SU-DHL-6 (cell line): ENCODE measurements around the gene MACF1.

Experiments
- H2AFZ ChIP-seq: fragments of 200-600 bp; sonication (generic); 2 replicates; pipeline ENCODE4 v1.6.1; 2014; ENCODE audit warnings: low read depth, mild to moderate bottlenecking, moderate library complexity, mixed read lengths, antibody characterized with exemption, low read length; ENCODE audit not compliant: severe bottlenecking
- H3F3A ChIP-seq: fragments of 200-600 bp; shearing (Covaris generic); 2 replicates; pipeline ENCODE4 v1.6.0; 2016; ENCODE audit warnings: antibody characterized with exemption, mild to moderate bottlenecking; ENCODE audit not compliant: insufficient read depth
- H3K27ac ChIP-seq: fragments of 200-600 bp; sonication (generic); 2 replicates; pipeline ENCODE4 v1.5.1; 2016; ENCODE audit warnings: low read depth, mild to moderate bottlenecking, low read length, moderate library complexity, mixed read lengths
- H3K27me3 ChIP-seq: fragments of 200-600 bp; sonication (generic), shearing (Covaris generic); 2 replicates; pipeline ENCODE4 v1.6.0; 2014; ENCODE audit warnings: mild to moderate bottlenecking, low read length
- H3K36me3 ChIP-seq: fragments of 200-600 bp; sonication (generic); 2 replicates; pipeline ENCODE4 v1.6.1; 2014; ENCODE audit warnings: mild to moderate bottlenecking, low read length, mixed read lengths
- H3K4me2 ChIP-seq: fragments of 300-600, 200-600 bp; shearing (Covaris generic), sonication (generic); 2 replicates; pipeline ENCODE4 v1.6.0; 2014; ENCODE audit warnings: low read length, low read depth, mild to moderate bottlenecking; ENCODE audit not compliant: poor library complexity, severe bottlenecking
- H3K4me3 ChIP-seq: fragments of 200-600 bp; sonication (generic); 2 replicates; pipeline ENCODE4 v1.5.1; 2014; ENCODE audit warnings: antibody characterized with exemption, low read length, mild to moderate bottlenecking, mixed read lengths; ENCODE audit not compliant: insufficient read depth, poor library complexity, severe bottlenecking
- H3K79me2 ChIP-seq: fragments of 200-600 bp; sonication (generic); 2 replicates; pipeline ENCODE4 v1.6.1; 2014; ENCODE audit warnings: mild to moderate bottlenecking, low read length, moderate library complexity; ENCODE audit not compliant: insufficient read depth
- H3K9ac ChIP-seq: fragments of 200-600 bp; sonication (generic); 2 replicates; pipeline ENCODE4 v1.7.0; 2014; ENCODE audit warnings: mild to moderate bottlenecking, low read length
- H3K9me2 ChIP-seq: fragments of 200-600 bp; sonication (generic); replicated peaks from 2 replicates; pipeline ENCODE4 v1.6.1; 2014; ENCODE audit warnings: low read length; ENCODE audit not compliant: insufficient read depth
- H3K9me3 ChIP-seq: fragments of 200-600 bp; sonication (generic); 2 replicates; pipeline ENCODE4 v1.6.1; 2014; ENCODE audit warnings: low read length, mixed read lengths; ENCODE audit not compliant: insufficient read depth
- H4K20me1 ChIP-seq: fragments of 200-600 bp; sonication (generic); 2 replicates; pipeline ENCODE4 v1.6.1; 2014; ENCODE audit warnings: low read depth, mild to moderate bottlenecking, antibody characterized with exemption, low read length, moderate library complexity, mixed read lengths
- EZH2phosphoT487 ChIP-seq: fragments of 200-600 bp; sonication (generic), shearing (Covaris generic); conservative IDR thresholded peaks from 2 replicates; pipeline ENCODE4 v1.6.1; 2018; ENCODE audit warnings: mild to moderate bottlenecking, antibody characterized with exemption, low read length, moderate library complexity, mixed read lengths
- TF ChIP-seq, protein P1 (sequence below): fragments of 200-600 bp; sonication (generic); IDR thresholded peaks from one replicate; pipeline ENCODE4 v1.5.1; 2017; ENCODE audit warnings: antibody characterized with exemption, mild to moderate bottlenecking, low read length, moderate library complexity; ENCODE audit not compliant: insufficient read depth, poor library complexity, severe bottlenecking

MACF1 gene

GRCh38 chr1:39392851-39393573 lies 188.5 kb downstream of the MACF1 start:
- Histone ChIP-seq H3F3A (no peaks in the 10 kb centered on the region), H3K4me2 (no peak overlapping the region), H3K27me3 (no peaks in the 10 kb centered on the region), H4K20me1 (0 out of 2 replicates have a peak, but pooled peaks cover 4% of the 10 kb centered on the region), H3K9me2 (no peaks in the 10 kb centered on the region), H2AFZ (no peak overlapping the region), H3K4me3 (no peak overlapping the region), H3K9me3 (no peaks in the 10 kb centered on the region), H3K36me3 (peaks cover 15% of the 10 kb centered on the region; the same call in 1 of the 2 replicates), H3K79me2 (peaks cover 41% of the 10 kb centered on the region), H3K27ac (no peak overlapping the region), H3K9ac (no peak overlapping the region)
- no peak for TF ChIP-seq EZH2phosphoT487
- TF ChIP-seq, protein P1, sequence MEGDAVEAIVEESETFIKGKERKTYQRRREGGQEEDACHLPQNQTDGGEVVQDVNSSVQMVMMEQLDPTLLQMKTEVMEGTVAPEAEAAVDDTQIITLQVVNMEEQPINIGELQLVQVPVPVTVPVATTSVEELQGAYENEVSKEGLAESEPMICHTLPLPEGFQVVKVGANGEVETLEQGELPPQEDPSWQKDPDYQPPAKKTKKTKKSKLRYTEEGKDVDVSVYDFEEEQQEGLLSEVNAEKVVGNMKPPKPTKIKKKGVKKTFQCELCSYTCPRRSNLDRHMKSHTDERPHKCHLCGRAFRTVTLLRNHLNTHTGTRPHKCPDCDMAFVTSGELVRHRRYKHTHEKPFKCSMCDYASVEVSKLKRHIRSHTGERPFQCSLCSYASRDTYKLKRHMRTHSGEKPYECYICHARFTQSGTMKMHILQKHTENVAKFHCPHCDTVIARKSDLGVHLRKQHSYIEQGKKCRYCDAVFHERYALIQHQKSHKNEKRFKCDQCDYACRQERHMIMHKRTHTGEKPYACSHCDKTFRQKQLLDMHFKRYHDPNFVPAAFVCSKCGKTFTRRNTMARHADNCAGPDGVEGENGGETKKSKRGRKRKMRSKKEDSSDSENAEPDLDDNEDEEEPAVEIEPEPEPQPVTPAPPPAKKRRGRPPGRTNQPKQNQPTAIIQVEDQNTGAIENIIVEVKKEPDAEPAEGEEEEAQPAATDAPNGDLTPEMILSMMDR = no peak

GRCh38 chr1:39393645-39394044 lies 189.2 kb downstream of the MACF1 start:
- Histone ChIP-seq H3K9me2 (no peaks in the 10 kb centered on the region), H3F3A (no peaks in the 10 kb centered on the region), H4K20me1 (0 out of 2 replicates have a peak, but pooled peaks cover 4% of the 10 kb centered on the region), H3K27ac (no peak overlapping the region), H3K36me3 (peaks cover 9% of the 10 kb centered on the region; the same call in 1 of the 2 replicates), H2AFZ (no peak overlapping the region), H3K27me3 (no peaks in the 10 kb centered on the region), H3K9me3 (no peaks in the 10 kb centered on the region), H3K79me2 (peaks cover 46% of the 10 kb centered on the region), H3K4me2 (no peak overlapping the region), H3K4me3 (no peak overlapping the region), H3K9ac (no peak overlapping the region)
- TF ChIP-seq EZH2phosphoT487 = no peak
- TF ChIP-seq, protein P1 = no peak

GRCh38 chr1:39394059-39394458 lies 189.6 kb downstream of the MACF1 start:
- Histone ChIP-seq H3K79me2 (peaks cover 47% of the 10 kb centered on the region), H3F3A (no peaks in the 10 kb centered on the region), H3K27ac (no peak overlapping the region), H4K20me1 (0 out of 2 replicates have a peak, but pooled peaks cover 4% of the 10 kb centered on the region), H3K4me3 (no peak overlapping the region), H3K27me3 (no peaks in the 10 kb centered on the region), H3K9ac (no peak overlapping the region), H3K9me2 (no peaks in the 10 kb centered on the region), H3K9me3 (no peaks in the 10 kb centered on the region), H3K4me2 (no peak overlapping the region), H2AFZ (no peak overlapping the region), H3K36me3 (peaks cover 9% of the 10 kb centered on the region; the same call in 1 of the 2 replicates)
- TF ChIP-seq, protein P1 = no peak
- TF ChIP-seq EZH2phosphoT487 = no peak
